DND-41 (cell line): ENCODE results near the gene JUND.
A peak's percentile ranks its signal among the peaks of the same experiment; 100 is the strongest.

ENCODE experiments used
- ATAC-seq: fragments of 200-7000 bp; cut with Tn5 transposase; 3 replicates; pipeline ENCODE4 v1.9.1; 2021; ENCODE audit warnings: low read depth; ENCODE audit not compliant: insufficient read depth
- DNase-seq: peaks from one replicate; pipeline ENCODE4 v3.0.0-alpha.2; 2020
- H2AFZ ChIP-seq: 2 replicates; pipeline ENCODE4 v1.6.0; 2012; ENCODE audit warnings: low read depth, low read length
- H3K27ac ChIP-seq: 2 replicates; pipeline ENCODE4 v1.5.1; 2012; ENCODE audit warnings: low read length, inconsistent platforms
- H3K27me3 ChIP-seq: fragments of 200-600 bp; sonication (generic); 2 replicates; pipeline ENCODE4 v1.6.0; 2012; ENCODE audit warnings: low read length, mild to moderate bottlenecking, inconsistent platforms; ENCODE audit not compliant: insufficient read depth, poor library complexity
- H3K36me3 ChIP-seq: 2 replicates; pipeline ENCODE4 v1.5.1; 2012; ENCODE audit warnings: low read length, inconsistent platforms; ENCODE audit not compliant: insufficient read depth
- H3K4me1 ChIP-seq: 2 replicates; pipeline ENCODE4 v1.5.1; 2012; ENCODE audit warnings: mild to moderate bottlenecking, low read length; ENCODE audit not compliant: insufficient read depth
- H3K4me2 ChIP-seq: 2 replicates; pipeline ENCODE4 v1.6.0; 2012; ENCODE audit warnings: mild to moderate bottlenecking, moderate library complexity, low read length, inconsistent platforms; ENCODE audit not compliant: insufficient read depth
- H3K4me3 ChIP-seq, 2 experiments: fragments of 200-600 bp in 1 of 2; shearing (Covaris generic) in 1 of 2; 2 replicates each; pipeline ENCODE4 v1.5.1; 2012 to 2016; ENCODE audit warnings: inconsistent platforms in 2 of 2, low read length in 2 of 2, mild to moderate bottlenecking in 2 of 2, low read depth in 1 of 2, moderate library complexity in 1 of 2
- H3K79me2 ChIP-seq: 2 replicates; pipeline ENCODE4 v1.6.0; 2012; ENCODE audit warnings: low read length, inconsistent platforms; ENCODE audit not compliant: insufficient read depth
- H3K9ac ChIP-seq: 2 replicates; pipeline ENCODE4 v1.6.0; 2012; ENCODE audit warnings: low read depth, mild to moderate bottlenecking, inconsistent platforms, low read length, moderate library complexity
- H3K9me3 ChIP-seq: 2 replicates; pipeline ENCODE4 v1.5.1; 2012; ENCODE audit warnings: low read length, moderate library complexity, mild to moderate bottlenecking, inconsistent platforms; ENCODE audit not compliant: insufficient read depth, severe bottlenecking
- H4K20me1 ChIP-seq: 2 replicates; pipeline ENCODE4 v1.6.0; 2012; ENCODE audit warnings: low read length; ENCODE audit not compliant: insufficient read depth
- EZH2 ChIP-seq: IDR thresholded peaks from 3 replicates; pipeline ENCODE4 v1.6.1; 2012; ENCODE audit warnings: borderline replicate concordance, low read depth, mild to moderate bottlenecking, moderate library complexity, low read length, inconsistent platforms; ENCODE audit not compliant: severe bottlenecking
- TF ChIP-seq, protein P1 (sequence below): IDR thresholded peaks from 2 replicates; pipeline ENCODE4 v1.5.1; 2012; ENCODE audit warnings: borderline replicate concordance, low read length, moderate library complexity, mild to moderate bottlenecking; ENCODE audit not compliant: poor library complexity, severe bottlenecking; ENCODE audit errors: extremely low read depth

JUND gene

GRCh38 chr19:18239303-18239702 lies 42.1 kb downstream of the JUND start:
- Histone ChIP-seq H3K27me3 (no peaks in the 10 kb centered on the region), H3K4me3 (no peak overlapping the region), H4K20me1 (no peaks in the 10 kb centered on the region), H3K79me2 (no peaks in the 10 kb centered on the region), H3K4me1 (no peaks in the 10 kb centered on the region), H3K9ac (no peak overlapping the region), H3K4me2 (no peak overlapping the region), H2AFZ (no peak overlapping the region), H3K27ac (no peak overlapping the region), H3K9me3 (no peaks in the 10 kb centered on the region), H3K36me3 (no peaks in the 10 kb centered on the region)
- TF ChIP-seq, protein P1, sequence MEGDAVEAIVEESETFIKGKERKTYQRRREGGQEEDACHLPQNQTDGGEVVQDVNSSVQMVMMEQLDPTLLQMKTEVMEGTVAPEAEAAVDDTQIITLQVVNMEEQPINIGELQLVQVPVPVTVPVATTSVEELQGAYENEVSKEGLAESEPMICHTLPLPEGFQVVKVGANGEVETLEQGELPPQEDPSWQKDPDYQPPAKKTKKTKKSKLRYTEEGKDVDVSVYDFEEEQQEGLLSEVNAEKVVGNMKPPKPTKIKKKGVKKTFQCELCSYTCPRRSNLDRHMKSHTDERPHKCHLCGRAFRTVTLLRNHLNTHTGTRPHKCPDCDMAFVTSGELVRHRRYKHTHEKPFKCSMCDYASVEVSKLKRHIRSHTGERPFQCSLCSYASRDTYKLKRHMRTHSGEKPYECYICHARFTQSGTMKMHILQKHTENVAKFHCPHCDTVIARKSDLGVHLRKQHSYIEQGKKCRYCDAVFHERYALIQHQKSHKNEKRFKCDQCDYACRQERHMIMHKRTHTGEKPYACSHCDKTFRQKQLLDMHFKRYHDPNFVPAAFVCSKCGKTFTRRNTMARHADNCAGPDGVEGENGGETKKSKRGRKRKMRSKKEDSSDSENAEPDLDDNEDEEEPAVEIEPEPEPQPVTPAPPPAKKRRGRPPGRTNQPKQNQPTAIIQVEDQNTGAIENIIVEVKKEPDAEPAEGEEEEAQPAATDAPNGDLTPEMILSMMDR: no peak
- TF ChIP-seq EZH2: no peak
- peak; percentile 43 for DNase-seq
- peak; percentile 57; the same call in 1 of the 3 replicates for ATAC-seq

DNA sequence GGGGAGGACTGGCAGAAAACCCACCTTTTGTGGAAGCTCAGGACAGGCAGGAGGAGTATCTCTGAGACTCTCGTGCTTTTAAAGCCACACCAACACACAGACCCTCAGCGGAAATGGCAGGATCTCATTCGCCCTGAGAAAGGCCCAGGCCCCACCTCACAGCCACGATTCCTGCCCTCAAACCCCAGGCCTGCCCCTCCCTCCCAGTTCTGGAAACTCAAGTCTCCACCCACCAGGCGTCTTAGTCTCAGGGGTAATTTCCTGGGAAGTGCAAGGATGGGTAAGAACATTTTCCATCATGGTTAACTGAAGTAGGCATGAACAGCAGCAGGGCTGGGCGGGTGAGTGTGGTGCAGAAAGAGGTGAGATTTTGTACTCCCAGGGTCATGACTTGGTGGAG lies 47.2 kb downstream of the JUND start:
- Histone ChIP-seq H3K4me1 (no peaks in the 10 kb centered on the region), H3K9me3 (no peaks in the 10 kb centered on the region), H3K4me2 (no peak overlapping the region), H3K27me3 (no peaks in the 10 kb centered on the region), H3K36me3 (no peaks in the 10 kb centered on the region), H3K9ac (no peak overlapping the region), H3K4me3 (no peak overlapping the region), H3K27ac (no peak overlapping the region), H2AFZ (no peak overlapping the region), H3K79me2 (no peaks in the 10 kb centered on the region), H4K20me1 (peaks cover 12% of the 10 kb centered on the region; the same call in 1 of the 2 replicates)
- TF ChIP-seq, protein P1: no peak
- TF ChIP-seq EZH2: no peak
- no peak for ATAC-seq
- DNase-seq: no peak

DNA sequence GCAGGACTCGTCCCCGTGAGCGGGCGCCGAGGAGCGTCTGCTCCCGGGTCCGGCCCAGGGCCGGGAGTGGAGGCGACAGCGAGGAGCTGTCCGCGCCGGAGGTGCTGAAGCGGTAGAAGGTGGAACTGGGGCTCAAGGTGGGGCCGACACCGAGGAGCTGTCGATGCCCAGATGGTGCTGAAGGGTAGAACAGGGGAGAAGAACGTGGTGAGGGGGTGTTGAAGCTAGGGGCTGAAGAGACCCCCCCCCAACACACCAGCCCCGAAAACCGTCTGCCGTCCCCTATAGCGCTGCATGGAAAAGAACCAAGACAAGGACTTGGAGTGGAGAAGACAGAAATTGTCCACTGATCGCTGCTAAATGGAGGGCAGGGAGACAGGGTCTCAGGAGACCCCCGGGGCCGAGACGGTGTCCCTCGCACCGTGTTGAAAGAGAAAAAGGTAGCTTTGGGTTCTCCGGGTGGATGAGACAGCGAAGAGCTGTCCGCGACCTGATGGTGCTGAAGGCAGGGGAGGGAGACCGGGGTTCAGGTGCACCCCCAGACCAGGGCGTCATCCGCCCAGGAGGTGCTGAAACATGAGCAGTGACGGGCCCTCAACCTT lies 48.1 kb downstream of the JUND start:
- ATAC-seq (peak; percentile 67), DNase-seq (peak; percentile 64)
- TF ChIP-seq, protein P1: no peak
- TF ChIP-seq EZH2: no peak
- Histone ChIP-seq H2AFZ (no peak overlapping the region), H4K20me1 (peaks cover 12% of the 10 kb centered on the region; the same call in 1 of the 2 replicates), H3K27ac (no peak overlapping the region), H3K36me3 (no peaks in the 10 kb centered on the region), H3K9me3 (no peaks in the 10 kb centered on the region), H3K79me2 (no peaks in the 10 kb centered on the region), H3K4me2 (no peak overlapping the region), H3K9ac (no peak overlapping the region), H3K4me3 (no peak overlapping the region), H3K4me1 (no peaks in the 10 kb centered on the region), H3K27me3 (no peaks in the 10 kb centered on the region)
